ENCODE measurements around the gene FANCC. TPM values are rescaled to one million over a fixed set of nuclear protein-coding genes. Genes with fewer than 3 reads are reported as not detected.

Gene FANCC
- total and polyA plus RNA-seq, 2 of the 4 experiments (the other 2 are of a cell fraction) = 4.7 to 6.3 TPM

- Histone ChIP-seq H3K4me2 (ENCODE audit: low read depth, low read length) (no peak overlapping the region), H3K23ac (ENCODE audit: low read depth, low read length) (no peak overlapping the region), H3K9me3 (ENCODE audit: control insufficient read depth, insufficient read depth, low read length) (no peaks in the 10 kb centered on the region), H3K4me3 (ENCODE audit: insufficient read depth, low read depth, low read length) (no peak overlapping the region), H2BK20ac (ENCODE audit: low read depth, low read length) (no peak overlapping the region), H2AK9ac (replicated peaks; ENCODE audit: low read depth, low read length, poor library complexity) (no peak overlapping the region), H4K20me1 (ENCODE audit: insufficient read depth, low read length) (no peaks in the 10 kb centered on the region), H2AK5ac (ENCODE audit: low read depth, low read length) (no peak overlapping the region), H3K27ac (ENCODE audit: insufficient read depth, low read length) (no peak overlapping the region), H3K14ac (replicated peaks; ENCODE audit: low read depth, low read length) (no peak overlapping the region), H3K27me3 (ENCODE audit: control insufficient read depth, insufficient read depth, low read length) (no peaks in the 10 kb centered on the region), H4K91ac (ENCODE audit: insufficient read depth, low read depth, low read length) (no peak overlapping the region), H3K36me3 (ENCODE audit: control insufficient read depth, insufficient read depth, low read length) (no peaks in the 10 kb centered on the region), H3K9ac (ENCODE audit: low read depth, low read length) (no peak overlapping the region), H3K4me1 (ENCODE audit: control insufficient read depth, insufficient read depth, low read length) (peaks cover under 1% of the 10 kb centered on the region; the same call in 1 of the 2 replicates), H2BK15ac (ENCODE audit: low read depth, low read length) (no peak overlapping the region), H3K56ac (ENCODE audit: extremely low read depth, insufficient read depth, low read length) (no peak overlapping the region), H2AFZ (replicated peaks; ENCODE audit: low read length, poor library complexity) (no peak overlapping the region), H3K9me1 (ENCODE audit: insufficient read depth, low read length) (no peaks in the 10 kb centered on the region), H3K4ac (ENCODE audit: low read depth, low read length) (no peak overlapping the region), H2BK120ac (ENCODE audit: low read depth, low read length) (no peak overlapping the region), H2BK5ac (ENCODE audit: low read depth, low read length, poor library complexity, severe bottlenecking) (no peak overlapping the region), H3K18ac (ENCODE audit: low read depth, low read length) (no peak overlapping the region), H4K5ac (ENCODE audit: low read depth, low read length) (no peak overlapping the region), H3K79me1 (ENCODE audit: low read depth in 1 of 2, low read length in 2 of 2) (peaks cover 0 to 4% of the 10 kb centered on the region in 2 experiments; a peak in 2 of 4 replicates), H4K8ac (ENCODE audit: low read depth in 2 of 2, low read length in 2 of 2) (no peak overlapping the region)
- no peak for DNase-seq
- ATAC-seq (ENCODE audit: low read depth) = no peak
- WGBS, 2 experiments (ENCODE audit: extremely low coverage in 2 of 2, insufficient read length in 1 of 2) = no CpG with 5 or more reads among the region's 8 CpGs
- intact Hi-C loops (cut with micrococcal nuclease) = no loop called here
- BruUV-seq (replicated peaks) = no TSS peak
- dilution Hi-C loops (cut with HindIII; ENCODE audit: low sequenced_read_pairs, unreplicated experiment) = no loop called here
- in situ Hi-C loops (cut with MboI; ENCODE audit: low sequenced_read_pairs) = no loop called here
- TF ChIP-seq BHLHE40 (IDR thresholded peaks at IDR 0.05; ENCODE audit: low read depth, low read length) (no peak), MXI1 (IDR thresholded peaks at IDR 0.05; ENCODE audit: borderline replicate concordance, low read depth, low read length) (no peak), SMC3 (IDR thresholded peaks at IDR 0.05; ENCODE audit: low read depth, low read length) (no peak)
- ChIA-PET CTCF (interaction anchor here (0.7 kb wide), 1 partner anchor 592 kb away, joined by 3 read pairs; no protein-coding TSS in a partner anchor), POLR2A (ENCODE audit: unreplicated experiment) (no interaction called here)
Observed at GRCh38 chr9:95272830-95273229, 44.7 kb downstream of the FANCC start.

All from IMR-90 (cell line).